ENCODE measurements around the gene PFN2.

DNA sequence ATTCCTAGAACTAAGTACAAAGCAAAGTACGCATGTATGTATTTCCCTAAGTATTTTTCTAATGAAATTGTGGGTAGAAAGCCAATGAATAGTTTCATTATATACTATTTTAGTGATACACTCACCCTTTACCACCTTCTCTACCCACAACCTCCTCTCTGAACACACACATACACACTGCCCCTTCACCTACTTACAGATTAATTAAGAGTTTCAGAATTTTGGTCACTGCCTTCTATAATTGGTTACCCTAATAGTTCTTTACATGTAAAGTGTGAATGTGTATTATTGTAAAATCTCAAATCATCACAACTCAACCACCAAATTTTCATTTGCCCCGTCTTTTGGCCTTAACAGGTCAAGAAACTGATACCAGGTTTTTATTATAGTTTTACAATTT lies 7.2 kb downstream of the PFN2 start:
- TF ChIP-seq CTCF (IDR thresholded peaks at IDR 0.05; ENCODE audit: borderline replicate concordance, extremely low read depth, low read length, poor library complexity, severe bottlenecking) (no peak), EZH2 (IDR thresholded peaks at IDR 0.05; ENCODE audit: borderline replicate concordance, low read depth, low read length, severe bottlenecking) (no peak)
